Suppressor macrophage treated with lipopolysaccharide for 1 hour (primary cell): ENCODE data around the gene ZBTB7B.

Experiments used
- DNase-seq, 3 donors: peaks; one replicate each; pipeline ENCODE4 v3.0.0-alpha.2; 2020 to 2022

Gene ZBTB7B

GRCh38 chr1:155018617-155019348 lies 16.2 kb downstream of the ZBTB7B start:
- DNase-seq, result peak in 2 of 3 donors; percentile 51 to 55

DNA sequence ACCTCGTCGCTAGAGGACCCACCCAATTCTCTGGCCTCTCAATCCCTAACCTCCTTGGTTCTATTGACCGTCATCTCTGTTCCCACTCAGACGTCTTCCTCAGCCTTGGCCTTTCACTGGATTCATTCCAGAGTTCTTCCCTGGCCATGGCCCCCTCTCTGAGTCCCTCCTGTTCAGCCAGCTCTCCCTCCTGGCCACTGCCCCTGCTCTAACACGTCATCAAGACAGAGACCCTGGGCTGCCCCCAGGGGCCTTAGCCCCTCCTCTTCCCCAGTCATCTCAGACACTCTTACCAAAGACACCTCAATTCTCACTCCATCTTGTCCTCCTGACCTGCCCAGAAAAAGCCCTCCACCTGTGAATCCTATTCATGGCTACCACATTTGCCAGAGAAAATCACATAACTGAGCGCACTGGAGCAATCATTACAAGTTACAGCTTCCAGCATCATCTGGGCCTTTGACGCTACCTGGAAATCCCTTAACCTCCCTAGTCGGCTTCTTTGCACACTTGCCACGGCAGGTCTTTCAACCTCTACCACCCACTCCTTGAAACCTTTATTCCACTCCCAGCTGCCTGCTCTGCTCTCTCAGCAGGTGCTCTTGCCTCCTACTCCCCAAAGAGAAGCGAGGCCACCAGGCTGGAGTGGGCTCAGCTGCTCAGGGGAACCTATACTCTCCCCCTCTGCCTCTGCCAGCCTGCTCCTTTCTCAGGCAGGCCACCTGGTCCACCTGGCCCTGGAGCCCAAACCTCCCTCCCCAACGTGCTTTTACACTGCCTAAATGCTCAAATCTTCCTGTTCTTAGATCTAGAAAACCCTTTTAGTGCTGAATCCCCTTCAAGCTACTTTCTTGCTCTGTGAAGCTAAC lies 17.0 kb downstream of the ZBTB7B start:
- DNase-seq, result no peak

GRCh38 chr1:155022136-155022926 lies 19.7 kb downstream of the ZBTB7B start:
- no peak for DNase-seq

- no peak for DNase-seq
These were observed 20.3 kb downstream of the ZBTB7B start for GRCh38 chr1:155022927-155023236.

- DNase-seq, result no peak
These were observed 21.0 kb downstream of the ZBTB7B start for GRCh38 chr1:155023627-155024026.

GRCh38 chr1:155024315-155024714 lies 21.7 kb downstream of the ZBTB7B start:
- no peak for DNase-seq

DNA sequence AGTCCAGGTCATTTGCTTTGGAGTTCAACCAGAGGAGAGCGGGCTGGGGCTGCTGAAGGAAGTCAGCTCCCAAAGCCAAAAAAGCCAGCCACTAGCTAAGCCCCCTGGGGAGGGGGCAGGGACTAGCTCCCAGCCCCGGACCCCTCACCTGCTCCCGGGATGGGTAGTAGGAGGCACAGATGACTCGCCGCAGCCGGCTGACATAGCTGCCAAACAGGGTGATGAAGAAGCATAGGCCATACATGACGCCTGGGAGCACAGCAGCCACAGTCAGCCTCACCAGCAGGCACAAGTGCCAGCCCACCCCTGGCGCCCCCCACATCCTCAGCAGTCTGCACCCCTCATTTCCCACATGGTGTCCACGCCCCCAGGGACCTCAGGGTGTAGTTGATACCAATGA lies 23.6 kb downstream of the ZBTB7B start:
- no peak for DNase-seq

GRCh38 chr1:155026588-155026987 lies 24.0 kb downstream of the ZBTB7B start:
- DNase-seq, result no peak

GRCh38 chr1:155029513-155030242 lies 27.1 kb downstream of the ZBTB7B start:
- no peak for DNase-seq

GRCh38 chr1:155030243-155030795 lies 27.7 kb downstream of the ZBTB7B start:
- DNase-seq, result no peak

DNA sequence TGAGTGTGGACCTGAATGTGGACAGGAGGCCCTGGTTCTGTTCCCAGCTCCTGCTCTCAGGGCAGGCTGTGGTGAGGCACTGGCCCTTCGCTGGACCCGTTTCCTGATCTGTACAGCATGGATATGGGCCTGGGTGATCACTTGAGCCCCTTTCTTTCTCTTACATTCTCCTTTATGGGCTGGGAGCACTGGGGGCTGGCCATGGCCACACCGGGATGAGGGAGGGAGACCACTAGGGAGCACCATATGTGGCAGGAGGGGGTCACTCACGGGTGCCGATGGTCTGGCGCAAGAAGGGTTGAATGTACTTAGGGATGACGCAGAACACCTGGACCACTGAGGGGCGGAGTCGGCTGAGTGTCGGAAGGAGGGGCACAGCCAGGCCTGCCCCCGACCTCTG lies 28.3 kb downstream of the ZBTB7B start:
- DNase-seq, result no peak

- no peak for DNase-seq
These were observed 30.3 kb downstream of the ZBTB7B start for GRCh38 chr1:155032886-155033285.

GRCh38 chr1:155033524-155033923 lies 30.9 kb downstream of the ZBTB7B start, which contains the start of the genes DCST1 and DCST2:
Gene DCST1 (plus strand): TSS chr1:155033824. CDS start chr1:155034037, 213 bp downstream.
Gene DCST2 (minus strand): TSS chr1:155033781. CDS start chr1:155033701, 80 bp downstream.
- DNase-seq, result no peak

DNA sequence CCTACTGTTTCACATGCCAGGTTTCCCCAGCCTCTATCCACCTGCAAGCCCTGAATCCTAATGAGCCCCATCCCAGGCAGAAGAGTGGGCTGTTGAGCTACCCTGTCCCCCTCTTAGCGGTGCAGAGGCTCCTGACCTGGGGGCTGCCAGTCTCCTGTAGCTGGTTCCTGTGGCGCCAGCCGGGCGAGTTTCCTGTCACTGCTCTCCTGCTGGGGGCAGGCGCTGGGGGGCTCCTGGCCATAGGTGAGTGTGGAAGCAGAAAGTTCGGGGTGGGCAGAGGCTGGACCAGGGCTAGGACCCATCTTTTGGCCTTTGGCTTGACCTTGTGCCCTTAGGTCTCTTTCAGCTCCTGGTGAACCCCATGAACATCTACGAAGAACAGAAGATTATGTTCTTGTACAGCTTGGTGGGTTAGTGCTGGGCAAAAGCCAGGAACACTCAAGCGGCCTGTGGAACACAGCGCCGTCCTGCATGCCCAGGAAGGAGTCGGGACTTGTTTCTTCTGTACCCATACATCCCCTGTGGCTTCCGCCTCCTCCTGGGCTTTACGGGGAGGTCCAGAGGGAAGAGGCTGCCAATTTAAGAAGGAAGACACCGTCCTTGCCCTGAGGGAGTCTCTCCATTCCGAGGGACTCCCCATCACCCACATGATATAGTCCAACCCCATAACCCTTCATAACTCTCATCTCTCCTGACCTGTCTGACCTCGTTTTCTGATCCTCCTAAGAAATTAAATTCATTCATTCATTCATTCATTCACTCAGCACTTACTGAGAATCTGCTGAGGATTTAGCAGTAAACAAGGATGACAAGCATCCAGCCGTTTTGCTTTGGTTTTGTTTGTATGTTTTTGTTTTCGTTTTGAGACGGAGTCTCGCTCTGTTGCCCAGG lies 32.0 kb downstream of the ZBTB7B start:
- DNase-seq, result no peak

DNA sequence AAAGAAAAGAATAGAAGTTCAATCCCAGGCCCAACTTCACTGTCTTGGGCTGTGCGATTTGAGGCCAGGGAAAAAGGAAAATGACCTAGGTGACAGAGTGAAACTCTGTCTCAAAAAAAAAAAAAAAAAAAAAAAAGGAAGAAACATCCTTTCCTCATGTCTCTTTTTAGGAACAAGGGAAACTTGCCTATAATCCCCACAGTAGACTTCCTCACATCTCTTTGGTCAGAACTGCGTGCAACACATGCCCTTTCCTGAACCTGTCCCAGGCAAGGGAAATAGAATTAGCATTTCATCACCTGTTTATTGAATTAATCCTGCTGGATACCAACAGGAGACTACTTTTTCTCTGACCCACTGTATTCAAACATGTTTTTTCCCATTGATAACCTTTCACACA lies 33.3 kb downstream of the ZBTB7B start:
- peak; percentile 76 to 90 (median 86) for DNase-seq

GRCh38 chr1:155037043-155037442 lies 34.4 kb downstream of the ZBTB7B start:
- DNase-seq, result no peak

DNA sequence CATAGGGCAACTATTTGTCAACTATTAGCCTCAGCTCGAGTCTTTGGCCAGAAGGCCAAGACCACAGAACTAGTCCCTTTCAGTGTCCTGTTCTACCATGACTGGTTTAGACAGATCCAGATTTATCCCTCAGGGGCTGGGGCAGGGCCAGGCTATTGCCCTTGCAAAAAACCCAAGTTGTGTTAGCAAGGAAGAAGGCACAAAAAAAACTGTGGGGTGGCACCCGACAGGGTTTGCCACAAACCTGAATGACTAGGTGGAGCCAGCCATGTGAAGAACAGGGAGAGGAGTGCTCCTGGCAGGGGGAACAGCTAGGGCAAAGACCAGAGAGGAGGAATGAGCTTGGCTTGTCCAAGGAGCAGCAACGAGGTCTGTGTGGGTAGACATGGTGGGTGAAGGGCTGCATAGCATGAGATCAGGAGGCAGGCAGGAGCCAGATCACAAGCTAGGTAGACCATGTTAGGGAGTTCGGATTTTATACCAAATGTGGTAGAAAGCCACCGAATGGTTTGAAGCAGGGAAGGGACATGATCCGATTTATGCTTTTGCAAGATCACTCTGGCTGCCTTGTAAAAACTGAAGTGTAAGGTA lies 35.3 kb downstream of the ZBTB7B start:
- no peak for DNase-seq

DNA sequence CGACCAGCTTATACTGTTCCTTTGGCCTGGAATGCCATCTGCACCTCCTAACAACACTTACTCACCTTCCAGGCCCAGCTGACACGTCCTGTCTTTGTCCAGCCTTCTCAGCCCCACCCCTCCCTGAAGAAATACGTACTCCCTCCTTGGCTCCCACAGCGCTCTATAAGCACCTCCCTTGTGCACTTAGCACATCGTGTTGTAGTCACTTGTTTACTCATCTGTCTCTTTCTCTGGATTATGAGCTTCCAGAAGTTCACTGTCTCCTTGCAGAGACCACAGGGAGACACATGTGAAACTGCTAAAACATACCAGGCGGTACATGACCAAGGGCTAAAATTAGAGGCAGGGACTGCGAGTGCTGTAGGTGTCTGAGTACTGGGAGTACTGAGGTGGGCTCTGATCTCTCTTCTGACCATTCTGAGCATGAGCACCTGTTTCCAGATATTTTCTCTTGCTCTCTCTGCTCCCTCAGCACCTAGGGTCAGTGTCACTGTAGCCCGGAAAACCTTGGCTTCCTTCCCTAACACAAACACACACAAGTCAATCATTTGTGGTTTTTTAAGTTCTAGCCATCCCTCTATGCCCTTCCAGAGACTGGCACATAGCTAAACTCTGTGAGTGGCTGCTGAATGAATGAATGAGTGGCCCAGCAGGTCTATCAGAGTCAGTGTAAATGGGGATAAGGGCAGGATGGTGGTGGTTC lies 36.2 kb downstream of the ZBTB7B start:
- DNase-seq, result peak; percentile 25 to 45 (median 28)

- no peak for DNase-seq
These were observed 36.7 kb downstream of the ZBTB7B start for GRCh38 chr1:155039308-155039669.
